ENCODE data around the gene P2RY2.
"Not testable (repeated sequence)": the region's sequence is repeated elsewhere in the genome, so short reads cannot be mapped to it uniquely, and the experiment has no call there.

P2RY2 gene

GRCh38 chr11:73266646-73267020 lies 48.6 kb downstream of the P2RY2 start:
- no peak for DNase-seq (ENCODE audit: low read depth, low spot score)

GRCh38 chr11:73267122-73267846 lies 49.2 kb downstream of the P2RY2 start:
- no peak for DNase-seq (ENCODE audit: low read depth, low spot score)

- DNase-seq (ENCODE audit: low read depth, low spot score), result no peak
Observed at GRCh38 chr11:73267906-73268540, 49.9 kb downstream of the P2RY2 start.

GRCh38 chr11:73268671-73269271 lies 50.7 kb downstream of the P2RY2 start:
- DNase-seq (ENCODE audit: low read depth, low spot score), result no peak

GRCh38 chr11:73269459-73270015 lies 51.5 kb downstream of the P2RY2 start:
- DNase-seq (ENCODE audit: low read depth, low spot score), result peak; percentile 96

GRCh38 chr11:73270016-73270854 lies 52.2 kb downstream of the P2RY2 start:
- DNase-seq (ENCODE audit: low read depth, low spot score), result no peak

GRCh38 chr11:73270855-73271477 lies 52.9 kb downstream of the P2RY2 start:
- no peak for DNase-seq (ENCODE audit: low read depth, low spot score)

GRCh38 chr11:73271478-73271865 lies 53.4 kb downstream of the P2RY2 start:
- DNase-seq (ENCODE audit: low read depth, low spot score), result peak; percentile 75

- peak; percentile 89 for DNase-seq (ENCODE audit: low read depth, low spot score)
Observed at GRCh38 chr11:73271936-73272679, 54.0 kb downstream of the P2RY2 start, which contains the start of gene P2RY6. Gene P2RY6 (plus strand): TSS chr11:73272338. CDS start chr11:73296519, 24,181 bp downstream.

- DNase-seq (ENCODE audit: low read depth, low spot score), result no peak
Observed at GRCh38 chr11:73272680-73273038, 54.6 kb downstream of the P2RY2 start.

- no peak for DNase-seq (ENCODE audit: low read depth, low spot score)
Observed at GRCh38 chr11:73273222-73273895, 55.3 kb downstream of the P2RY2 start.

GRCh38 chr11:73274191-73274590 lies 56.1 kb downstream of the P2RY2 start:
- DNase-seq (ENCODE audit: low read depth, low spot score), result not testable (repeated sequence)

GRCh38 chr11:73274722-73275380 lies 56.8 kb downstream of the P2RY2 start:
- DNase-seq (ENCODE audit: low read depth, low spot score), result no peak

GRCh38 chr11:73275381-73275750 lies 57.3 kb downstream of the P2RY2 start:
- DNase-seq (ENCODE audit: low read depth, low spot score), result peak; percentile 81

- no peak for DNase-seq (ENCODE audit: low read depth, low spot score)
Observed at GRCh38 chr11:73277467-73277866, 59.4 kb downstream of the P2RY2 start.

- no peak for DNase-seq (ENCODE audit: low read depth, low spot score)
Observed at GRCh38 chr11:73280626-73281025, 62.5 kb downstream of the P2RY2 start.

- no peak for DNase-seq (ENCODE audit: low read depth, low spot score)
Observed at GRCh38 chr11:73281201-73281741, 63.2 kb downstream of the P2RY2 start.

GRCh38 chr11:73281796-73282660 lies 63.9 kb downstream of the P2RY2 start:
- no peak for DNase-seq (ENCODE audit: low read depth, low spot score)

Data from ELF-1 (cell line).